Central memory CD8-positive, alpha-beta T cell (primary cell): ENCODE results near the gene BAIAP3.

Source experiments
- ATAC-seq: fragments of 150-1000 bp; cut with Tn5 transposase; replicated peaks from 2 replicates; pipeline ENCODE4 v1.10.0; 2022; ENCODE audit warnings: mild to moderate bottlenecking, moderate FRiP score, moderate number of reproducible peaks; ENCODE audit not compliant: poor library complexity, severe bottlenecking; ENCODE audit errors: extremely low read depth
- DNase-seq, 2 donors: peaks; one replicate each; pipeline ENCODE4 v3.0.0; 2021; ENCODE audit warnings: low spot score in 2 of 2
- H3K27ac Mint-ChIP-seq: one replicate; pipeline ENCODE4 v1.8.0; 2022; ENCODE audit warnings: low read depth, mild to moderate bottlenecking, moderate library complexity, mixed read lengths
- H3K27me3 Mint-ChIP-seq: one replicate; pipeline ENCODE4 v1.8.0; 2022; ENCODE audit warnings: mixed read lengths
- H3K36me3 Mint-ChIP-seq: one replicate; pipeline ENCODE4 v1.8.0; 2022; ENCODE audit warnings: mild to moderate bottlenecking, moderate library complexity, mixed read lengths; ENCODE audit not compliant: insufficient read depth
- H3K4me1 Mint-ChIP-seq: one replicate; pipeline ENCODE4 v1.8.0; 2022; ENCODE audit warnings: mixed read lengths
- H3K4me3 Mint-ChIP-seq: one replicate; pipeline ENCODE4 v1.8.0; 2022; ENCODE audit warnings: mild to moderate bottlenecking, moderate library complexity, mixed read lengths
- H3K9me3 Mint-ChIP-seq: one replicate; pipeline ENCODE4 v1.8.0; 2022; ENCODE audit warnings: mixed read lengths

Gene BAIAP3

GRCh38 chr16:1351215-1351581, 17.8 kb downstream of the BAIAP3 start:
- peaks cover 47% of the 10 kb centered on the region for H3K36me3 Mint-ChIP-seq
- no peaks in the 10 kb centered on the region for H3K9me3 Mint-ChIP-seq
- no peak for DNase-seq
- H3K27me3 Mint-ChIP-seq = no peaks in the 10 kb centered on the region
- peaks cover 35% of the 10 kb centered on the region for H3K4me1 Mint-ChIP-seq
- H3K27ac Mint-ChIP-seq = peak overlapping the region; percentile 74
- peak overlapping the region; percentile 78 for H3K4me3 Mint-ChIP-seq
- ATAC-seq = peak; percentile 22

DNA sequence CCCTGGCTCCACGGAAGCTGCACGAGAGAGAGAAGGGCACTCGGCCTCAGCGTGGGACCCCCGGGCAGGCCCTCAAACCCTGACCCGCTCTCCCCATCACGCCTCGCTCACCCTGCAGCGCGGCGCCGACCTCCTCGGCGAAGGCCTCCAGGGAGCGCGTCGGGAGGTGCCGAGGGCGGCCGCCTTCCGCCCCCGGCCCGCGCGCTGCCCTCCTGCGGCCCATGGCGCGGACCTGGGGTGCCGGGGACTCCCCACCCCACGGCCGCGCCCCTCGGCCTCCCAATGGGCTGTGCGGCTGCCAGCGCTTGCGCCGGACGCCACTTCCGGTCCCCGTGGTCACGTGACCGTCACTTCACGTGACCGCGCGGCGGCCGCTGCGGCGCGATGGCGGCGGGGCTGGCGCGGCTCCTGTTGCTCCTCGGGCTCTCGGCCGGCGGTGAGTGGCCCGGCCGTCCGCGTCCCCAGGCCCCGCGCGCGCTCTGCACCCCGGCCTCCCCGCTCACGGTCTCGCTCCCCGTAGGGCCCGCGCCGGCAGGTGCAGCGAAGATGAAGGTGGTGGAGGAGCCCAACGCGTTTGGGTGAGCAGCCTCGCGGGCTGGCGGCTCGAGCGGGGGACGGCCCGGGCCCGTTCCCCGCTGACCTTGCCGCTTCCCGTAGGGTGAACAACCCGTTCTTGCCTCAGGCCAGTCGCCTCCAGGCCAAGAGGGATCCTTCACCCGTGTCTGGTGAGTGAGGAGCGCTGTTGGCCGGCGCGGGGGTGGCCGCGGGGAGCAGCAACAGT, 18.3 kb downstream of the BAIAP3 start, which contains the start of the genes GNPTG and TSR3:
TSS of gene GNPTG (plus strand) at position 350 of the 781 bp plus-strand sequence. CDS start at position 385, 35 bp downstream.
TSS of gene TSR3 (minus strand) at position 297 of the 781 bp plus-strand sequence. CDS start at position 223, 74 bp downstream.
- DNase-seq = peak; percentile 75 to 76
- Mint-ChIP-seq H3K4me1 (peaks cover 35% of the 10 kb centered on the region), H3K27me3 (no peaks in the 10 kb centered on the region), H3K4me3 (peak within 1 kb of the TSS; percentile 78), H3K27ac (peak within 1 kb of the TSS; percentile 74), H3K9me3 (no peaks in the 10 kb centered on the region), H3K36me3 (peaks cover 47% of the 10 kb centered on the region)
- peak; percentile 73 for ATAC-seq

DNA sequence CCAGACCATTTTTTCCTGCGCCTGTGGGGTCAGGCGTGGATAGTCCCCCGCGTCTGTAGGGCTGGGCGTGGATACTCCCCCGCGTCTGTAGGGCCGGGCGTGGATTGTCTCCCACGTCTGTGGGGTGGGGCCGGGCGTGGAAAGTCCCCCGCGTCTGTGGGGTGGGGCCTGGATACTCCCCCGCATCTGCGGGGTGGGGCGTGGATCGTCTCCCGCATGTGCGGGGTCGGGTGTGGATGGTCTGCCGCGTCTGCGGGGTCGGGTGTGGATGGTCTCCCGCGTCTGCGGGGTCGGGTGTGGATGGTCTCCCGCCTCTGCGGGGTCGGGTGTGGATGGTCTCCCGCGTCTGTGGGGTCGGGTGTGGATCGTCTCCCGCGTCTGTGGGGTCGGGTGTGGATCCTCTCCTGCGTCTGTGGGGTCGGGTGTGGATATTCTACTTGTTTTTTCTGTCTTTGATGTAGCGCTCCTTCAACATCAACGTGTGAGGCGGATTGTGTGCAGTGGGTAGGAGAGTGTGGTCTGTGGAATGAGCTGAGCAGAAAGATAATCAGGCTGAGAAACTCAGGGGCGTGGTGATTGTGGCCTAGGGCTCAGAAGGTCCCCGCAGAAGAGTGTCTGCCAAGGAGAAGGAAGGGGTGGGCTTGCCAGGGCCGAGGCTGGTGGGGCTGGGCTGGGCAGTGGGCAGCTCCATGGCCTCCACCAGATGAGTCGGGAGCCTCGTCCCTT, 21.5 kb downstream of the BAIAP3 start:
- H3K9me3 Mint-ChIP-seq = no peaks in the 10 kb centered on the region
- H3K27me3 Mint-ChIP-seq = no peaks in the 10 kb centered on the region
- no peak for DNase-seq
- peak overlapping the region; percentile 51 for H3K4me3 Mint-ChIP-seq
- peaks cover 41% of the 10 kb centered on the region for H3K4me1 Mint-ChIP-seq
- H3K36me3 Mint-ChIP-seq = peaks cover 42% of the 10 kb centered on the region
- peak overlapping the region; percentile 65 for H3K27ac Mint-ChIP-seq
- no peak for ATAC-seq

DNA sequence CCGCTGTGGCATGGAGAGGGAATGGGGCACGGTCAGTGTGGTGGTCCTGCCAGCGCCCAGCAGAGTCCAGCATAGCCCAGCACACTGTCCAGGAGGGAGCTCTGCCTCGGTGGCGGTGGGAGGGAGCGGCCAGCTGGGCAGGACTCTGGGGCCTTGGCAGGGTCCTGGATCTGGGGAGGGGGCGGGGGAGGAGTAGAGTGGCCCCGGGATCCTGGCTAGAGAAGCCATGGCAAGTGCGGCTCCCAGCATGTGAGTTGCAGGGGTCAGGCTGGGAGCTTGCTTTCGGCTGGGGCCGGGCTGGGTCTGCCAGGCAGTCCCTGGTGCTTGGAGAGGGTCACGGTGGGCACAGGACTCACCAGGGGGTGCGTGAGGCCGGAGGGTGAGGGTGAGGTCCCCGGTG, 22.1 kb downstream of the BAIAP3 start:
- H3K4me1 Mint-ChIP-seq = peaks cover 36% of the 10 kb centered on the region
- no peaks in the 10 kb centered on the region for H3K9me3 Mint-ChIP-seq
- no peak for ATAC-seq
- DNase-seq = no peak
- H3K27ac Mint-ChIP-seq = peak overlapping the region; percentile 65
- no peak overlapping the region for H3K4me3 Mint-ChIP-seq
- H3K36me3 Mint-ChIP-seq = peaks cover 36% of the 10 kb centered on the region
- H3K27me3 Mint-ChIP-seq = no peaks in the 10 kb centered on the region

GRCh38 chr16:1356061-1356900, 22.8 kb downstream of the BAIAP3 start:
- no peak overlapping the region for H3K27ac Mint-ChIP-seq
- peaks cover 36% of the 10 kb centered on the region for H3K4me1 Mint-ChIP-seq
- H3K9me3 Mint-ChIP-seq = no peaks in the 10 kb centered on the region

DNA sequence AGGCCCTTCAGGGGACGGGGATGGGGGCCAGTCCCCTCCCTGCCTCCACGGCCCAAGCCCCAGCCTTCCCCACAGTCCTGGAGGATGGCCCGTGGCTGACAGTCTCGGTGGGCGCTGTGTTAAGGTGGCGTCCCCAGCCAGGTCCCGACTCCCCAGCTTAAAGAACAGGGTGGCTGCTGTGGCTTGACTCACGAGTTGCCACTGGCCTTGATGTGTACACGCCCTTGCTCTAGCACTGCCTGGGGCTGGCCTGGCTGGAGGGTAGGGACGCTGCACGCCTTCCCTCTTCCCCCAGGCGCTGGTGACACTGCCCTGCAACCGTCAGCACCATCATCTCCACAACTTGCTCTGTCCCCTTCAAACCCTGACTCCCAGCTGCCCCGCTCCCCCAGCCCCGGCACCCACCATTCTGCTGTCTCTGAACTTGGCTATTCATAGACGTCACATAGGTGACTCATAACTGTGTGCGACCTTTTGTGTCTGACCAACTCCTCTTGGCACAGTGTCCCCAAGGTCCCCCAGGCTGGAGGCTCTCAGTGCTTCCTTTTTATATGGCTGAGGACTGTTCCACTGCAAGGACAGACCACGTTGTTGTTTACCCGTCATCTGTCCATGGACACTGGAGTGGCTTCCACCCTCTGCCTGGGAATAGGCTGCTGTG, 24.6 kb downstream of the BAIAP3 start:
- H3K27me3 Mint-ChIP-seq = no peaks in the 10 kb centered on the region
- H3K27ac Mint-ChIP-seq = no peak overlapping the region
- no peak overlapping the region for H3K4me3 Mint-ChIP-seq
- ATAC-seq (no peak), DNase-seq (no peak)
- peaks cover 30% of the 10 kb centered on the region for H3K4me1 Mint-ChIP-seq
- H3K36me3 Mint-ChIP-seq = peaks cover 20% of the 10 kb centered on the region
- H3K9me3 Mint-ChIP-seq = no peaks in the 10 kb centered on the region

More at GRCh38 chr16:1356061-1356900, 22.8 kb downstream of the BAIAP3 start:
- ATAC-seq (no peak), DNase-seq (no peak)
- Mint-ChIP-seq H3K4me3 (no peak overlapping the region), H3K27me3 (no peaks in the 10 kb centered on the region), H3K36me3 (peaks cover 30% of the 10 kb centered on the region)

DNA sequence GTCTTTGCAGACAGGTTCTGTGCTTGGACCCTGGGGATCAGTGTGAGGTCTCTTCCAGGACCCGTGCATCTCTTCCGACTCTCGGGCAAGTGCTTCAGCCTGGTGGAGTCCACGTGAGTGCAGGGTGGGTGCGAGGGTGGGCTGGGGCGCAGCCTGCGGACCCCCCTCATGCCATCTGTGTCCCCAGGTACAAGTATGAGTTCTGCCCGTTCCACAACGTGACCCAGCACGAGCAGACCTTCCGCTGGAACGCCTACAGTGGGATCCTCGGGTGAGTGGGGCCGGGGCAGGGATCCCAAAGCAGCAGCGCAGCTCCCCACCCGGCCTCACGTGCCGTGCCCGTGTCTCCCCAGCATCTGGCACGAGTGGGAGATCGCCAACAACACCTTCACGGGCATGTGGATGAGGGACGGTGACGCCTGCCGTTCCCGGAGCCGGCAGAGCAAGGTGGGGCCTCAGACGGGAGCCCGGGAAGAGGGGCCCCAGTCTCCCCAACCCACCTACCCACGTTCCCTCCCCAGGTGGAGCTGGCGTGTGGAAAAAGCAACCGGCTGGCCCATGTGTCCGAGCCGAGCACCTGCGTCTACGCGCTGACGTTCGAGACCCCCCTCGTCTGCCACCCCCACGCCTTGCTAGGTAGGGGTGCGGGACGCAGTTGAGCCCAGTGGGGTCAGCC, 28.4 kb downstream of the BAIAP3 start:
- Mint-ChIP-seq H3K4me1 (peaks cover 6% of the 10 kb centered on the region), H3K27me3 (no peaks in the 10 kb centered on the region), H3K4me3 (no peak overlapping the region), H3K9me3 (no peaks in the 10 kb centered on the region), H3K36me3 (peaks cover 24% of the 10 kb centered on the region), H3K27ac (no peak overlapping the region)
- ATAC-seq (no peak), DNase-seq (no peak)

DNA sequence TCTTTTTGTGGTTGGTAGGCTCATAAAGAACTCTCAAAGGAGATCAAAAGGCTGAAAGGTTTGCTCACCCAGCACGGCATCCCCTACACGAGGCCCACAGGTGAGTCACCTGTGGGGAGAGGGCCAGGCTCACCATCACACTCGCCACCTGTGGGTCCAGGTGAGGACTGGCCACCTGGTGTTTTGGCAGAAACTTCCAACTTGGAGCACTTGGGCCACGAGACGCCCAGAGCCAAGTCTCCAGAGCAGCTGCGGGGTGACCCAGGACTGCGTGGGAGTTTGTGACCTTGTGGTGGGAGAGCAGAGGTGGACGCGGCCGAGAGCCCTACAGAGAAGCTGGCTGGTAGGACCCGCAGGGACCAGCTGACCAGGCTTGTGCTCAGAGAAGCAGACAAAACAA, 29.4 kb downstream of the BAIAP3 start:
- no peaks in the 10 kb centered on the region for H3K27me3 Mint-ChIP-seq
- ATAC-seq = no peak
- H3K27ac Mint-ChIP-seq = no peak overlapping the region
- H3K4me3 Mint-ChIP-seq = no peak overlapping the region
- peaks cover 6% of the 10 kb centered on the region for H3K4me1 Mint-ChIP-seq
- no peak for DNase-seq
- H3K36me3 Mint-ChIP-seq = peaks cover 25% of the 10 kb centered on the region
- H3K9me3 Mint-ChIP-seq = no peaks in the 10 kb centered on the region

DNA sequence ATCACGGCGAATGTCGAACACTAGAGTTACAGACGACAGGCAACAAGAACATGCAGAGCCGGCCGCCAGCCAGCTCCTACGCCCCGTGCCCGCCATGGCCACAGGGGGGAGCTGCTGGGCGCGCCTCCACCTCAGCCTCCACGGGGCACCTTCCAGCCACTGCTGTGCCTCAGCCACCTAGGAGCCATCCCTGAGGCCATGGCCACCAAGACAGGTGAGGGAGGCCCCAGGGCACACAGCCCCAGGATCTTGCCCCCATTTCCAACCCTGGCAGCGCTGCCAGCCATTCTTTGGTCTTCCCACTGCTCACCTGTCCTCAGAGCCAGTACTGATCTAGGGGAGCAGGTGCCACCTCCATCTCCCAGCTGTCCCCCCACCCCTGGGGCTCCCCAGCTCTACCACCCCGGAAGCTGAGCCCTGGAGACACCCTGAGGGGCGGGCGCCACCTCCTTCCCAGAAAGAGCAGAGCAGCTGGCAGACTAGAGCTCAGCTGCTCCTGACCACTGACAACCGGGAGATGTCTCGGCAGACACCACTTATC, 30.1 kb downstream of the BAIAP3 start:
- Mint-ChIP-seq H3K27ac (no peak overlapping the region), H3K36me3 (peaks cover 29% of the 10 kb centered on the region), H3K27me3 (no peaks in the 10 kb centered on the region), H3K9me3 (no peaks in the 10 kb centered on the region), H3K4me1 (no peaks in the 10 kb centered on the region), H3K4me3 (no peak overlapping the region)
- ATAC-seq = peak; percentile 92
- peak; percentile 59 for DNase-seq

GRCh38 chr16:1364510-1364909, 31.1 kb downstream of the BAIAP3 start:
- DNase-seq (no peak), ATAC-seq (no peak)
- H3K36me3 Mint-ChIP-seq = peaks cover 34% of the 10 kb centered on the region

DNA sequence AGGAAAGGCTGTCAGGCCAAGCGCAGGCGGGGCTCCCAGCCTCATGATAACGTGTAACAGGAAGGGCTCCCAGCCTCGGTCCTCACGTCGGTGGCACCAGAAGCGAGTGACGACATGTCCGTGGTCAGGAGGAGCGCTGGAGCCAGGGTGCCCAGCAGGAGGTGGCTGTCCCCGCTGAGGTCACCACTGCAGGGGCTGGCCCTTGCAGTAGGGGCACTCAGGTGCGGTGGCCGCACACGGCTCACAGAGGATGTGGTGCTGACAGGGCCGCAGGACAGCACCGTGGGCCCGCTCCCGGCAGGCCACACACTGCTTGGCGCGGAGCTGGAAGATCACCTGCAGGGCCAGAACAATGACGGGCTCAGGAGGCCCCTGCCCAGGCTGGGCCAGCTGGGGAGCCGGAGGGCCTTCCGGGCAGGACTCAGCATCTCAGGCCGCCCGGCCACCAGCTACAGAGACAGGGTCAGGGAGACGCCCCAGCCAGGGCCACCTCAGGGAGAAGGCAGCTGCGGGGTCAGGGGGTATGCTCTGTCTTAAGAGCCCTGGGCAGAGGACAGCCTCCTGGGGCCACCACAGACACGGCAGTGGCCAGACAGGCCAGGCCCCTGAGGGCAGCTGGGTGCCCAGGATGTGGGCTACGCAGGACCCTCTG, 32.7 kb downstream of the BAIAP3 start:
- DNase-seq (no peak), ATAC-seq (no peak)
- Mint-ChIP-seq H3K36me3 (peaks cover 40% of the 10 kb centered on the region), H3K4me1 (no peaks in the 10 kb centered on the region), H3K27ac (peak overlapping the region; percentile 83), H3K27me3 (no peaks in the 10 kb centered on the region), H3K9me3 (no peaks in the 10 kb centered on the region), H3K4me3 (no peak overlapping the region)

More at GRCh38 chr16:1364510-1364909, 31.1 kb downstream of the BAIAP3 start:
- H3K4me3 Mint-ChIP-seq = no peak overlapping the region
- H3K9me3 Mint-ChIP-seq = no peaks in the 10 kb centered on the region
- no peak overlapping the region for H3K27ac Mint-ChIP-seq
- H3K4me1 Mint-ChIP-seq = no peaks in the 10 kb centered on the region
- H3K27me3 Mint-ChIP-seq = no peaks in the 10 kb centered on the region
